Endometrium (tissue), 2 donors: ENCODE measurements around the gene MYO19.
"Not testable (repeated sequence)": the region's sequence is repeated elsewhere in the genome, so short reads cannot be mapped to it uniquely, and the experiment has no call there.

ENCODE experiments used
- FAIRE-seq: peaks from 2 replicates; lab custom pipeline; 2012; peaks lifted over from hg19 to GRCh38; lab: Jason Lieb, UNC
- donor health status: control.
- donor health status: control.

MYO19 gene

DNA sequence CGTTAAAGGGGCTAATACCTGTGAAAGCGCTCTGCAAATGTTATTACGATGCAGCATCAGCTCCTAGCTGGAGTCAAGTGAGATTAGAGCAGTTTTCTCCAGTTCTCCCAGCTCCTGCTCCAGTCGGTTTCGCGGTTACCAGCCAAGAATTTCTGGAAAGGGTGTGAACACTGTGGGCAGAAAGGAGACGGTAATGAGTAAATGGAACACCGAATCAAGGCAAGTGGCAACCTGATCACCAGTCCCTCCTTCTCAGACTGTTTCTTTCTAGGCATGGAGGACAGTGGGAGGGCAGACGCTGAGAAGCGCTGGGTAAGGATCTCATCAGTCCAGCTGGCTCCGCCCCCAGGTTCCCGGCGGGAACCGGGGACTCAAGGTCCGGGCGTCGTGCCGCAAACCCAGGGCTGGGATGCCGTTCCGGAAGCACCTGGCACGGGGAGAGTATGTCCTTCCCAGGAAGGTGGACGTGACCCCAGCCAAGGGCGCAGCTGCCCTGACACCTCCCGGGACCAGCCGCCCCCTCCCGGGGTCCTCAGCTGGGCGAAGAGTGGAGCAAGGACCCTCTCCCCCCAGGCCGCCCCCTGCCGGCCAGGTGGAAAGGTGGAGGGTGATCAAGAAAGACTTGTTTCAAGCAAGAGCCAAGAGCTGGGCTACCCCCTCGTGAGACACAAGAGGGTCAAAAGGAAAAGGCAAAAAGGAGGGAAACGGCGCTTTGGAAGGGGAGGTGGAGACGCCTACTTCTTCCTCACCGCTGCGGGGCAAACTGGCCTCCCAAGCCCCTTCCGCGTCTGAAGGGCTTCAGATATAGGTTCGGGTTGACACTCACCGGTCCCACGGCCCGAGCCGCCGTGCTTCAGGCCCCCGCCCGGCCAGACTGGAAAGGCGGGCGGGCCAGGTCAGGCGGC, 481 bp downstream of the MYO19 start:
- FAIRE-seq, result no peak

DNA sequence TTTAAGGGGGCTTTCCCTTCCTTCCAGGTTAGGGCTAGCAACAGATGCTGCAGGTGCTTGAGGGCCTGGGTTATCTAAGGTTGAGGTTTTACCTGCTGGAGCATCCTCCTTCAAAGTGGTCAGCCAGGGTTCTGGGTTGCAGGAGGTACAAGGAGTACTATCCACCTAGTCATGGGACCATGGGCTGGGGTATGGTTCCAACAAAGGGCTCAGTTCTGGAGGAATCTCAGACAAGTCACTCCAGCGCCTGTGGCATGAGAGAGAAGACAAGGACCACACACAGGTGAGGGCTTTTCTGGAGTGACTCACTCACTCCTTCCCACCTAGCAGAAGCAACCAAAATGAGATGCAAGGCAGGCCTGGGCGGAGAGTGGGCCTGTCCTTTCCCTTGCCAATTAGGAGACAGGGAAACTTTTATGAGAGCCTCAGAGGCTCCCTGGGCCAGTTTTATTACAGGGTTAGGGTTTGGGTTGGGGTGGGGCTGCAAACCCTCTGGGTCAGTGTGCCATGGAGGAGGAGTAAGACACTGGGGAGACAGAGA, 2.2 kb downstream of the MYO19 start:
- no peak for FAIRE-seq

DNA sequence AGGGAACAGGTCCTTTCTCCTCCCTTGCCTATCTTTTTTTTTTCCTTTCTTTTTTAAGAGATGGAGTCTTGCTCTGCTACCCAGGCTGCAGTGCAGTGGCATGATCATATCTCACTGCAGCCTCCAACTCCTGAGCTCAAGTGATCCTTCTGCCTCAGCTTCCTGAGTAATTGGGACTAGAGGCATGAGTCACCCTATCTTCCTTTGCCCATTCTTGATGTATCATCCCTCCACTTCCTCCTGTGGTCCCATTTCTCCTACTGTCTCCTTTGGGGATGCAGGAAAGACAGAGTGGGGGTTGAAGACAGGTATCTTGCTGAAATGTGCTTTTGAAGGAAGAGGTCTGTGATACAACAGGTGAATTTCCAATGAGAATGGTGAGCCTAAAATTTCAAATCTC, 5.5 kb downstream of the MYO19 start:
- FAIRE-seq, result no peak

DNA sequence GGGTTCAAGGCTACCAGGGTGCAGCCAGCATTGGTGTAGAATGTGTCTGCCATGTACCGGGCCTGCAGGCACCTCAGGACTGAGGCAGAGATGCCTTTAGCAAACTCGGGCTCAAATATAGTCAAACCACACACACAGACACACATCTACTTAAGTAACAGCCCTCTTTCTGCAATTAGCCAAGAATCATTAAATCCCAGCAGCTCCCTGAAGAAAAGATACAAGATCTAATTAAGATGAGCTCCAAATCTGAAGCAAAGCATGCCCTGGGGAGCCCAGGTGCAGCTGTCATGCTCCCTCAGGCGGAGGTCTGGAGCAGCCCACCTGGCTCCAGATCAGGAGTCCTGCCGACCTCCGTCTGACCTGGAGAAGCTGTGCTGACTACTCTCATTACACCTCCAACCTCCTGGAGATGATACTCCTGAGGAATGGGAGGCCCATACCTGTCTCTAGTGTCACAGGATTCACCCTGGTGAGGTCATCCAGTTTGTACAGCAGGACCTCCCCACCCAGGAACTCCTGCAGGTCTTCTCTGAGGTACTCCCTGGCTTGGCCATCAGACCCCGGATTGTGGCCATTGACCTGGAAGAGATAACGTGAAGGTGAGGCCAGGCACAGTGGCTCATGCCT, 6.9 kb downstream of the MYO19 start:
- no peak for FAIRE-seq

DNA sequence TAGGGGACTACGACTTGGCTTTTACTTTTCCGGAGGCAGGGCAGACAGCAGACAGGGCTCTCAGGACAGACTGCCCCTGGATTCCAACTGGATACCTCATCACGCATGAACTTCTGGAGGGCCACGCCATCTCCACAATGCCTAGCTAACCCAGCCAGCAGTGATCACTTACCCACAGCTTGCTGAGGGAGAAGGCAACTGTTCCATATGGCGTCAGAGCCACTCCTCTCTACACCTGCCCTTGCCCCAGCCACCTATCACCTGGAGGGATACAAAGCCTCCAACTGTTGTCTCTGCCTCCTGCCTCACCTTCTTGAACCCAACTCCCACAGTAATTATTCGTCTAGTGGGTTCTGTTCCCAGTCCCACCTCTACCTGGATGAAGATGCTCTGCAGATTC, 8.8 kb downstream of the MYO19 start:
- no peak for FAIRE-seq

- FAIRE-seq, result no peak
These were observed 9.6 kb downstream of the MYO19 start for GRCh38 chr17:36525113-36525512.

GRCh38 chr17:36524428-36524876, 10.2 kb downstream of the MYO19 start:
- FAIRE-seq, result no peak

GRCh38 chr17:36523113-36523512, 11.6 kb downstream of the MYO19 start:
- no peak for FAIRE-seq

DNA sequence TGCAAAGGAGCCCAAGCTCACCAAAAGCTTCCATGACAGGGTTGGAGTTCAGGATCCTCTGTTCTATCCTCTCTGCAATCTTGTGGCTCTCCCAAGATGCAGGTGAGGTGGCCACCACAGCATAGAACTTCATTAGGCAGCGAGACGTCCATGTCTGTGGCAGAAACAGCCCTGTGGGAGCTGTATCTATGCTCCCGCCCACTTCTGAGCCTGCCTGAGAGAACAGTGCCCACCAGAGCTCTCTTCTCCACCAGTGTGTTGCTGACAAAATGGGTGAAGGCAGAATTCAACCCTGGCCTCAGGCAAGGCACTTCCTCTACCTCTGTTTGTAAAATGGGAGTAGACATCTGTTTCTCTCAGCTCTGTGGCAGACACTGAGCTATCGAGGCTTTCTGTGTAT, 18.8 kb downstream of the MYO19 start:
- FAIRE-seq, result no peak

- no peak for FAIRE-seq
These were observed 19.8 kb downstream of the MYO19 start for GRCh38 chr17:36514856-36515255.

GRCh38 chr17:36512641-36513040, 22.0 kb downstream of the MYO19 start:
- FAIRE-seq, result no peak

- FAIRE-seq, result no peak
These were observed 23.5 kb downstream of the MYO19 start for GRCh38 chr17:36511216-36511615.

DNA sequence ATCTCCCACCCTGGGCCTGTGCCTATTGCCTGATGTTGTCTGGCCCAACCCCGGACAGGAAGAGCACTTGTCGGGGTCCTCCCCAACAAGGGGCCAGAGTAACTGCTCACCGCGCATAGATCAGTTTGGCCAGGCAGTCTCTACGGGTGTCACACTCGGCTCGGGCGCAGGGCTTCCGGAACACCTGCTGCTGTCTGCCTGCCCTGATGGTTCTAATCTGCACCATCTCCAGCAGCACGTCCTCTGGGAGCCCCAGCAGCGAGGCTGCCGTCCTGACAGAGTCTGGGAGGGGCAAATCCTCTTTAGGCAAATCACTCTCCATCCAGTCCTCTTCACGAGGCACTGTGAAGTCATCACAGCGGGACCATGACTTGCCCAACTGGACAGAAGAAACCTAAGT, 24.0 kb downstream of the MYO19 start:
- FAIRE-seq, result no peak

DNA sequence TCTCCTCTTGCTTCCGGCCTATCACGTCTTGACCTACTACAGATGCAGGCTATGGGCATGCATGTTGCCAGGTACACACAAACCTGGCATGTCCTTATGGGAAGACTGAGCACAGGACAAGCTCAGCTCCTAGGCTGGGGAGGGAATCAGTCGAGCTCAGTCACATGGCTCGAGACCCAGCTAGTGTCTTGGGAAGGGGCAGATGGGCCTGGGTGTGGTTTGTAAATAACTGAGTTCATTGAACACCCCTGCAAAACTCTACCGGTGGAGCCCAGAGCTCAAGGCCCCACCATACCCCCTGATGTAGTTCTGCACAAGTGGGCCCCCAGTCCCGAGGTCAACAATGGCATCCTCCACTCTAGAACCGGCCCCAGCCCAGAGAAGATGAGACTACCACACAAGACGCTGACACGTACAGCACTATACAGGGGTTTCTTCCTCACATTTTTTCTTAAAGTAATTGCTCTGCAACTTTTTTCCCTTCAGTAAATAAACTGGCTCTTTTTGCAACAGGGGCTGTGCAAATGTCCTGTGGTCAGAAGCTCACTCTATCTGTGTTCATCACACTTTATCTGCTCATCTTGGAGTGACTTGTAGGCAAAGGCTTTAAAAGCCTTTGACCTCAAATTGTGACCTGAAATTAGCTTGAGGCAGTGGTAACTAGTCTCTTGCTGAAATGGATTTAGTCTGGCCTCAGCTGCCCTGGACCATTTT, 25.2 kb downstream of the MYO19 start:
- no peak for FAIRE-seq

DNA sequence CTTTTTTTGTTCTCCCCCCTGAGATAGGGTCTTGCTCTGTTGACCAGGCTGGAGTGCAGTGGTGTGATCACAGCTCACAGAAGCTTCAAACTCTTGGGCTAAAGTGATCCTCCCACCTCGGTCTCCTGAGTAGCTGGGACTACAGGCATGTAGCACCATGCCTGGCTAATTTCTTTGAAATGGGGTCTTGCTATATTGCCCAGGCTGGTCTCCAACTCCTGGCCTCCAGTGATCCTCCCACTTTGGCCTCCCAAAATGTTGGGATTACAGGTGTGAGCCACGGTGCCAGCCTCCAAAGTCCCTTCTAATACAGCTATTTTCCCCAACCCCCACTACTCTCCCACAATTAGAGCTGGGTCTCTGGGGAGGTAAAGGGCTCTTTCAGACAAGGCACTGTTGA, 26.2 kb downstream of the MYO19 start:
- not testable (repeated sequence) for FAIRE-seq

GRCh38 chr17:36507266-36507665, 27.4 kb downstream of the MYO19 start:
- FAIRE-seq, result no peak

DNA sequence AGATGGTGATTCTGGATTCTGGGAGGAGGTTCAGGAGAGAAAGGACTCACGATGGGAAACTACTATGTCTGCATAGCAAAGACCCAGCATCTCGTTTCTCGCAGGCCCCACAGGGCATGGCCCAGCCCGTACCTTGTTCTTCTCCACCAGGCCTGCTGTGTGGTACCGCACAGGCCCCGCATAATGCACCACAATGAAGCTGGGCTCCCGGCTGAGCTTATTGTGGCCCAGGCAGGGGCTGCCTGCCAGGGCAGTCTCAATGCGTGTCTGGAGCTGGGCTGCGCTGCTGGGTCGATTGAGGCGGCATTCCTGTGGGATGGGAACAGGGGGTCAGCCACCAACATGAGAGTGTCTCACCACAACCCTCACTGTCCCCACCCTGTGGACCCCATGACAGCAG, 27.8 kb downstream of the MYO19 start:
- FAIRE-seq, result no peak

DNA sequence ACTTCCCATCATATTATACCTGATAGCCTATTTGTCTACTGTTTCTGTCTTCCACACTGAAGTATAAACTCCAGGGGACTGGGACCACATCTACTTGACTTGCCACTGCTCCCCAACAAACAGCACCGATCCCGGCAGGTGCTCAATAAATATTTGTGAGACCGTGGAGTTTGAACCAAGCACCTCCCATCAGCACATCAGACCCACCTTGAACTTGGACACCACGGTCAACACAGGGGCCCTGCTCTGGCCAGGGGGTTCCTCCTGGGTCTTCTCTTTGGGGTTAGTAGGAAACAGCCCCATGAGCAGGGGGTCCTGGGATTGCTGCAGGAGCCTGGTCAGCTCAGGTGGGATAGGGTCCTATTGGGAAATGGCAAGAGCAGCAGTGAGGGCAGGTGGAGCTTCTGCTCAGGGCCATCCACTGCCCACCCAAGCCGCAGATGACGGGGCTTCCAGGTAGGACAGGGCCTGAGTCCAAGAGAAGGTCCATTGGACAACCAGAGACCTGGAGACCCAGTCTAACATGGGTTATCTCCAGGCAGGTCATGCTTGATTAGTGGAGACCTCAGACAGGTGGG, 28.3 kb downstream of the MYO19 start:
- FAIRE-seq, result no peak

- FAIRE-seq, result no peak
These were observed 29.5 kb downstream of the MYO19 start for GRCh38 chr17:36505171-36505570.

- FAIRE-seq, result no peak
These were observed 30.5 kb downstream of the MYO19 start for GRCh38 chr17:36504156-36504545.

DNA sequence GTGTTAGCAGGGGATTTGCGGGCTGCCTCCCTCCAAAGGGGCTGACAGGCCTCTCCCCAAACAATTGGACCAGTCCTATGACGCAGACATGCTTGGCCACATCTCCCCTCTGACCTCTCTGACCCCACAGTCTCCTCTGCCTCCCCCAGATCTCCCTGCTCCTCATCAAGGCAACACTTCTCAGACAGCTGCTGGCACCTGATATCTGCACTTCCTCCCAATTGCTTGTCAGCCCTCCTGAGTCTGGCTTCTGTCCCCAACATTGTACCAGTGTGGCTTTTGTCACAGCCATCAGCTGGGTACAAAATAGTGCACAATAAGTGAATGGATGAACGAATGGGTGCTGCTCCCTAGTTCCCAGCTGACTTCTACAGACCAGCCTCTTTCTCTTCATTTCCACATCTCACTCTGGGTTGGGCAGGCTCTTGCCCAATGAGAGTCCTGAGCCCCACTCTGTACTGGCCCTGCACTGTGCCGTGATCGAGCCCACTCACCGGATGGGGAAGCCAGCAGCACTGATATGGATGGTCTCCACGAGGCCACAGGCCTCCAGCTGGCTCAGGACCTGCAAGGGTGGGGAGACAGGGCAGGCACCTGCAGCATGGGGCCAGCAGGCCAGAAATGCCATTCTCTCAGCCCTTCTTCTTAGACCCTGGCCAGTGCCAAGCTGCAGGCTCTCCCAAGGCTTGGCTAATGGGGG, 31.1 kb downstream of the MYO19 start:
- no peak for FAIRE-seq

DNA sequence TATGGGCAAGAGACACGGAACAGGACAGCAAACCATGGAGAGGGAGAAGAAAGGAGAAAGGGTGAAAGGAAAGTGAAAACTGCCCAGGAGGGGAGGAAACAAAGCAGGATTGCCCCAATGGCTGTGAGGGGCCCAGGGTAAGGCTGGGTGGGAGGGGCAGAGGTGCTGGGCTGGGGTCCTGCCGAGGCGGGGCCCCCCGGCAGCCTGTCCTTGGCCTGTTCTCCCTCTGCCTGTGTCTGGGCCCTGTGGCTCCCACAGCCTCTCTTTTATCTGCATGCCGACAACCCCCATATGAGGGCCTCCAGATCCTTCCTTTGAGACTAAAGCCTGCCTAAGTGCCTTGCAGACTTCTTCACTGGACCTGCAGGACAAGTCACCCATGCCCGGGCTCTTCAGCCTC, 32.7 kb downstream of the MYO19 start:
- FAIRE-seq, result no peak
